ENCODE results near the gene FBP1. TPM values are rescaled to one million over a fixed set of nuclear protein-coding genes. Genes with fewer than 3 reads are reported as not detected.

Gene FBP1
- total and polyA plus RNA-seq, 2 donors (not counting 3 experiments of a cell fraction or from before 2014, with no cell fraction given), result 2.5 to 3.8 TPM

- FAIRE-seq, result no peak
- no peaks in the 10 kb centered on the region for H3K79me2 ChIP-seq (ENCODE audit: control insufficient read depth, insufficient read depth, low read length)
- no peaks in the 10 kb centered on the region for H3K4me1 ChIP-seq (ENCODE audit: control insufficient read depth, extremely low read depth, insufficient read depth, low read length)
These were observed 70.2 kb downstream of the FBP1 start for GRCh38 chr9:94568972-94569712.

More at GRCh38 chr9:94568972-94569712, 70.2 kb downstream of the FBP1 start:
- ChIA-PET CTCF (no interaction called here), POLR2A (no interaction called here)
- no TSS peak for BruUV-seq (replicated peaks)
- H3K9ac ChIP-seq (replicated peaks; ENCODE audit: extremely low read depth, insufficient read depth, low read length), result no peak overlapping the region
- no peak for DNase-seq (ENCODE audit: low read depth, low spot score)
- H3K4me3 ChIP-seq (replicated peaks in 1 of 3; ENCODE audit: insufficient read depth in 1 of 3, low read depth in 1 of 3, low read length in 3 of 3), result no peak overlapping the region
- dilution Hi-C loops (cut with MboI; ENCODE audit: extremely low pct_ligation_motif_present, low sequenced_read_pairs), result no loop called here
- H3K4me2 ChIP-seq (ENCODE audit: insufficient read depth, low read length), result no peak overlapping the region
- no peaks in the 10 kb centered on the region for H3K9me3 ChIP-seq (replicated peaks; ENCODE audit: control insufficient read depth, insufficient read depth, low read length)
- H2AFZ ChIP-seq (ENCODE audit: low read depth, low read length), result no peak overlapping the region
- H3K27ac ChIP-seq (ENCODE audit: insufficient read depth, low read depth, low read length), result no peak overlapping the region
- intact Hi-C loops (cut with micrococcal nuclease), result no loop called here
- no peaks in the 10 kb centered on the region for H3K27me3 ChIP-seq (ENCODE audit: control insufficient read depth in 2 of 2, insufficient read depth in 2 of 2, low read length in 2 of 2)
- H3K9me1 ChIP-seq (replicated peaks; ENCODE audit: control insufficient read depth, extremely low read depth, insufficient read depth, low read length), result no peaks in the 10 kb centered on the region
- H4K20me1 ChIP-seq (replicated peaks; ENCODE audit: control insufficient read depth, extremely low read depth, insufficient read depth, low read length), result no peaks in the 10 kb centered on the region
- no peaks in the 10 kb centered on the region for H3K36me3 ChIP-seq (ENCODE audit: control insufficient read depth in 2 of 2, extremely low read depth in 1 of 2, insufficient read depth in 2 of 2, low read length in 2 of 2)
- TF ChIP-seq JUN (IDR thresholded peaks at IDR 0.05; ENCODE audit: borderline replicate concordance, insufficient read depth, insufficient read length, low read depth) (no peak), EZH2 (IDR thresholded peaks at IDR 0.05; ENCODE audit: borderline replicate concordance, low read depth, low read length, severe bottlenecking) (no peak), POLR2A (IDR thresholded peaks at IDR 0.05; ENCODE audit: low read depth, low read length) (no peak), MYC (IDR thresholded peaks at IDR 0.05; ENCODE audit: low read depth, low read length) (no peak), MAX (IDR thresholded peaks at IDR 0.05; ENCODE audit: insufficient read depth, insufficient read length) (no peak), GATA2 (IDR thresholded peaks at IDR 0.05; ENCODE audit: insufficient read depth, insufficient read length, low read depth, low read length) (no peak), POLR2AphosphoS5 (IDR thresholded peaks at IDR 0.05; ENCODE audit: insufficient read depth, low read depth, low read length) (no peak), CTCF (IDR thresholded peaks at IDR 0.05; ENCODE audit: extremely low read depth in 1 of 2, insufficient read depth in 1 of 2, low read depth in 1 of 2, low read length in 2 of 2) (no peak), FOS (IDR thresholded peaks at IDR 0.05; ENCODE audit: borderline replicate concordance, insufficient read depth, low read length) (no peak)
